Measurements from ENCODE around the gene DERA.

The DERA gene

GRCh38 chr12:16076557-16076956, 165.4 kb downstream of the DERA start:
- Histone ChIP-seq H3K36me3 (ENCODE audit: insufficient read depth, low read length) (no peaks in the 10 kb centered on the region), H4K20me1 (ENCODE audit: insufficient read depth, low read length) (no peaks in the 10 kb centered on the region), H3K4me3 (ENCODE audit: low read depth in 1 of 2, low read length in 2 of 2) (no peak overlapping the region), H3K4me2 (ENCODE audit: insufficient read depth, low read length) (no peak overlapping the region), H3K79me2 (ENCODE audit: insufficient read depth, low read length) (no peaks in the 10 kb centered on the region), H3K9ac (ENCODE audit: low read depth, low read length) (no peak overlapping the region), H3K9me3 (ENCODE audit: insufficient read depth, low read length, severe bottlenecking) (no peaks in the 10 kb centered on the region), H3K27ac (ENCODE audit: low read length) (no peak overlapping the region), H3K27me3 (ENCODE audit: insufficient read depth, low read length, poor library complexity) (peaks cover 3% of the 10 kb centered on the region), H2AFZ (ENCODE audit: low read depth, low read length) (no peak overlapping the region), H3K4me1 (ENCODE audit: insufficient read depth, low read length) (no peaks in the 10 kb centered on the region)
- no peak for DNase-seq
- TF ChIP-seq, protein P1, sequence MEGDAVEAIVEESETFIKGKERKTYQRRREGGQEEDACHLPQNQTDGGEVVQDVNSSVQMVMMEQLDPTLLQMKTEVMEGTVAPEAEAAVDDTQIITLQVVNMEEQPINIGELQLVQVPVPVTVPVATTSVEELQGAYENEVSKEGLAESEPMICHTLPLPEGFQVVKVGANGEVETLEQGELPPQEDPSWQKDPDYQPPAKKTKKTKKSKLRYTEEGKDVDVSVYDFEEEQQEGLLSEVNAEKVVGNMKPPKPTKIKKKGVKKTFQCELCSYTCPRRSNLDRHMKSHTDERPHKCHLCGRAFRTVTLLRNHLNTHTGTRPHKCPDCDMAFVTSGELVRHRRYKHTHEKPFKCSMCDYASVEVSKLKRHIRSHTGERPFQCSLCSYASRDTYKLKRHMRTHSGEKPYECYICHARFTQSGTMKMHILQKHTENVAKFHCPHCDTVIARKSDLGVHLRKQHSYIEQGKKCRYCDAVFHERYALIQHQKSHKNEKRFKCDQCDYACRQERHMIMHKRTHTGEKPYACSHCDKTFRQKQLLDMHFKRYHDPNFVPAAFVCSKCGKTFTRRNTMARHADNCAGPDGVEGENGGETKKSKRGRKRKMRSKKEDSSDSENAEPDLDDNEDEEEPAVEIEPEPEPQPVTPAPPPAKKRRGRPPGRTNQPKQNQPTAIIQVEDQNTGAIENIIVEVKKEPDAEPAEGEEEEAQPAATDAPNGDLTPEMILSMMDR (IDR thresholded peaks at IDR 0.05; ENCODE audit: borderline replicate concordance, extremely low read depth, low read length, poor library complexity, severe bottlenecking) = peak; percentile 69
- no peak for TF ChIP-seq EZH2 (IDR thresholded peaks at IDR 0.05; ENCODE audit: borderline replicate concordance, low read depth, low read length, severe bottlenecking)
- no peak; the same call in 2 of the 3 replicates for ATAC-seq (ENCODE audit: insufficient read depth, low read depth)

- H3K4me1 ChIP-seq (ENCODE audit: insufficient read depth, low read length) = no peaks in the 10 kb centered on the region
- H4K20me1 ChIP-seq (ENCODE audit: insufficient read depth, low read length) = no peaks in the 10 kb centered on the region
- H3K27ac ChIP-seq (ENCODE audit: low read length) = no peak overlapping the region
- H3K27me3 ChIP-seq (ENCODE audit: insufficient read depth, low read length, poor library complexity) = peaks cover 3% of the 10 kb centered on the region
- no peak overlapping the region for H3K9ac ChIP-seq (ENCODE audit: low read depth, low read length)
- H3K4me2 ChIP-seq (ENCODE audit: insufficient read depth, low read length) = no peak overlapping the region
- H2AFZ ChIP-seq (ENCODE audit: low read depth, low read length) = no peak overlapping the region
- no peaks in the 10 kb centered on the region for H3K36me3 ChIP-seq (ENCODE audit: insufficient read depth, low read length)
- no peak overlapping the region for H3K4me3 ChIP-seq (ENCODE audit: low read depth in 1 of 2, low read length in 2 of 2)
- DNase-seq = no peak
- H3K79me2 ChIP-seq (ENCODE audit: insufficient read depth, low read length) = no peaks in the 10 kb centered on the region
- ATAC-seq (ENCODE audit: insufficient read depth, low read depth) = no peak
- TF ChIP-seq, protein P1 (IDR thresholded peaks at IDR 0.05; ENCODE audit: borderline replicate concordance, extremely low read depth, low read length, poor library complexity, severe bottlenecking) = no peak
- TF ChIP-seq EZH2 (IDR thresholded peaks at IDR 0.05; ENCODE audit: borderline replicate concordance, low read depth, low read length, severe bottlenecking) = no peak
- no peaks in the 10 kb centered on the region for H3K9me3 ChIP-seq (ENCODE audit: insufficient read depth, low read length, severe bottlenecking)
Measured at GRCh38 chr12:16076970-16077522, 165.9 kb downstream of the DERA start.

GRCh38 chr12:16086462-16086861, 175.3 kb downstream of the DERA start:
- Histone ChIP-seq H3K4me2 (ENCODE audit: insufficient read depth, low read length) (no peak overlapping the region), H2AFZ (ENCODE audit: low read depth, low read length) (no peak overlapping the region)
- ATAC-seq (ENCODE audit: insufficient read depth, low read depth) = no peak

More at GRCh38 chr12:16086462-16086861, 175.3 kb downstream of the DERA start:
- H3K27ac ChIP-seq (ENCODE audit: low read length) = no peak overlapping the region
- no peak overlapping the region for H3K4me3 ChIP-seq (ENCODE audit: low read depth in 1 of 2, low read length in 2 of 2)
- H3K79me2 ChIP-seq (ENCODE audit: insufficient read depth, low read length) = no peaks in the 10 kb centered on the region
- no peaks in the 10 kb centered on the region for H3K27me3 ChIP-seq (ENCODE audit: insufficient read depth, low read length, poor library complexity)
- no peak for TF ChIP-seq EZH2 (IDR thresholded peaks at IDR 0.05; ENCODE audit: borderline replicate concordance, low read depth, low read length, severe bottlenecking)
- TF ChIP-seq, protein P1 (IDR thresholded peaks at IDR 0.05; ENCODE audit: borderline replicate concordance, extremely low read depth, low read length, poor library complexity, severe bottlenecking) = no peak
- no peak overlapping the region for H3K9ac ChIP-seq (ENCODE audit: low read depth, low read length)
- H3K9me3 ChIP-seq (ENCODE audit: insufficient read depth, low read length, severe bottlenecking) = no peaks in the 10 kb centered on the region
- H3K36me3 ChIP-seq (ENCODE audit: insufficient read depth, low read length) = no peaks in the 10 kb centered on the region
- no peak for DNase-seq
- H4K20me1 ChIP-seq (ENCODE audit: insufficient read depth, low read length) = no peaks in the 10 kb centered on the region
- no peaks in the 10 kb centered on the region for H3K4me1 ChIP-seq (ENCODE audit: insufficient read depth, low read length)

All from DND-41 (cell line).